Measurements from ENCODE around the gene ADAM15. TPM values are rescaled to one million over a fixed set of nuclear protein-coding genes. Genes with fewer than 3 reads are reported as not detected.

Gene ADAM15
- total RNA-seq, 1 donor from 2014 or later = 11.3 TPM

GRCh38 chr1:155026588-155026987 lies 24.5 kb upstream of the ADAM15 start:
- intact Hi-C loops (cut with micrococcal nuclease) = no loop called here
- ChIA-PET POLR2A (no interaction called here), CTCF (no interaction called here)
- Mint-ChIP-seq H3K4me1 (peaks cover under 1% of the 10 kb centered on the region), H3K9me3 (no peaks in the 10 kb centered on the region), H3K27me3 (no peaks in the 10 kb centered on the region), H3K4me3 (no peak overlapping the region), H3K27ac (no peak overlapping the region), H3K36me3 (ENCODE audit: low read depth) (no peaks in the 10 kb centered on the region)
- TF ChIP-seq CTCF (IDR thresholded peaks at IDR 0.05) = no peak
- DNase-seq (no peak), ATAC-seq (ENCODE audit: low read depth) (no peak)

- Mint-ChIP-seq H3K4me3 (no peak overlapping the region), H3K27ac (no peak overlapping the region), H3K36me3 (ENCODE audit: low read depth) (no peaks in the 10 kb centered on the region), H3K27me3 (no peaks in the 10 kb centered on the region), H3K9me3 (no peaks in the 10 kb centered on the region), H3K4me1 (no peaks in the 10 kb centered on the region)
- ATAC-seq (ENCODE audit: low read depth) (no peak), DNase-seq (no peak)
- POLR2A ChIA-PET = no interaction called here
- CTCF ChIA-PET = no interaction called here
- intact Hi-C loops (cut with micrococcal nuclease) = no loop called here
- no peak for TF ChIP-seq CTCF (IDR thresholded peaks at IDR 0.05)
These were observed 21.4 kb upstream of the ADAM15 start for GRCh38 chr1:155029513-155030242.

- no peak overlapping the region for H3K4me3 Mint-ChIP-seq
- no peak for DNase-seq
- no peaks in the 10 kb centered on the region for H3K36me3 Mint-ChIP-seq (ENCODE audit: low read depth)
- intact Hi-C loops (cut with micrococcal nuclease) = no loop called here
- POLR2A ChIA-PET = no interaction called here
- no peak overlapping the region for H3K27ac Mint-ChIP-seq
- CTCF ChIA-PET = no interaction called here
- no peak for ATAC-seq (ENCODE audit: low read depth)
- H3K4me1 Mint-ChIP-seq = no peaks in the 10 kb centered on the region
- no peaks in the 10 kb centered on the region for H3K9me3 Mint-ChIP-seq
- no peak for TF ChIP-seq CTCF (IDR thresholded peaks at IDR 0.05)
- no peaks in the 10 kb centered on the region for H3K27me3 Mint-ChIP-seq
These were observed 20.8 kb upstream of the ADAM15 start for GRCh38 chr1:155030243-155030795.

- no peak for ATAC-seq (ENCODE audit: low read depth)
- ChIA-PET CTCF (no interaction called here), POLR2A (interaction anchor here (0.6 kb wide), 1 partner anchor 160 kb away, joined by 4 read pairs; no protein-coding TSS in a partner anchor)
- no peak for DNase-seq
- Mint-ChIP-seq H3K36me3 (ENCODE audit: low read depth) (no peaks in the 10 kb centered on the region), H3K9me3 (no peaks in the 10 kb centered on the region), H3K27ac (no peak overlapping the region), H3K27me3 (no peaks in the 10 kb centered on the region), H3K4me1 (no peaks in the 10 kb centered on the region), H3K4me3 (no peak overlapping the region)
- intact Hi-C loops (cut with micrococcal nuclease) = no loop called here
- TF ChIP-seq CTCF (IDR thresholded peaks at IDR 0.05) = no peak
These were observed 20.2 kb upstream of the ADAM15 start for GRCh38 chr1:155030899-155031298.

GRCh38 chr1:155032886-155033285 lies 18.2 kb upstream of the ADAM15 start:
- POLR2A ChIA-PET = no interaction called here
- no peak overlapping the region for H3K27ac Mint-ChIP-seq
- no peak overlapping the region for H3K4me3 Mint-ChIP-seq
- no peaks in the 10 kb centered on the region for H3K36me3 Mint-ChIP-seq (ENCODE audit: low read depth)
- no peak for DNase-seq
- intact Hi-C loops (cut with micrococcal nuclease) = no loop called here
- no peak for ATAC-seq (ENCODE audit: low read depth)
- CTCF ChIA-PET = no interaction called here
- no peaks in the 10 kb centered on the region for H3K9me3 Mint-ChIP-seq
- H3K27me3 Mint-ChIP-seq = peaks cover under 1% of the 10 kb centered on the region
- H3K4me1 Mint-ChIP-seq = no peaks in the 10 kb centered on the region
- TF ChIP-seq CTCF (IDR thresholded peaks at IDR 0.05) = no peak

All from activated B cell treated with CpG ODN at 0.5 μM for 24 hours (primary cell).